IMR-90 (cell line): Measurements from ENCODE around the gene PAN3. TPM values are rescaled to one million over a fixed set of nuclear protein-coding genes. Genes with fewer than 3 reads are reported as not detected.

Experiments used
- ATAC-seq: fragments of 200-7000 bp; cut with Tn5 transposase; 2 replicates; pipeline ENCODE4 v1.9.1; 2020; ENCODE audit warnings: low read depth, mild to moderate bottlenecking, moderate library complexity
- BruUV-seq: library from RNA; stranded (reverse); fragments of 400-500 nt; replicated peaks from 2 replicates; lab custom pipeline; 2021; lab: Mats Ljungman, UMichigan
- CTCF ChIA-PET: fragments of 300-600 bp; formaldehyde crosslinking; extraction: SDS; loops from one replicate; lab custom pipeline; 2021; ENCODE audit warnings: antibody characterized with exemption; lab: Yijun Ruan, JAX
- POLR2A ChIA-PET: fragments of 300-600 bp; sonication (Branson Sonifier 250); formaldehyde crosslinking; loops from one replicate; lab custom pipeline; 2022; ENCODE audit warnings: antibody characterized with exemption; ENCODE audit not compliant: unreplicated experiment; lab: Charles Lee
- DNase-seq: peaks from one replicate; pipeline ENCODE4 v3.0.0; 2013
- H2AFZ ChIP-seq: replicated peaks from 2 replicates; pipeline ENCODE3; 2013; ENCODE audit warnings: low read length, mild to moderate bottlenecking; ENCODE audit not compliant: poor library complexity
- H2AK5ac ChIP-seq: 2 replicates; pipeline ENCODE4 v1.6.1; 2013; ENCODE audit warnings: low read depth, low read length, inconsistent platforms
- H2AK9ac ChIP-seq: replicated peaks from 2 replicates; pipeline ENCODE3; 2013; ENCODE audit warnings: mild to moderate bottlenecking, low read depth, low read length, moderate library complexity; ENCODE audit not compliant: poor library complexity
- H2BK120ac ChIP-seq: 2 replicates; pipeline ENCODE4 v1.6.1; 2013; ENCODE audit warnings: low read depth, low read length, inconsistent platforms
- H2BK15ac ChIP-seq: 3 replicates; pipeline ENCODE4 v1.6.1; 2013; ENCODE audit warnings: low read depth, low read length, inconsistent platforms
- H2BK20ac ChIP-seq: 2 replicates; pipeline ENCODE4 v1.6.1; 2013; ENCODE audit warnings: low read depth, mild to moderate bottlenecking, inconsistent platforms, low read length, moderate library complexity
- H2BK5ac ChIP-seq: 2 replicates; pipeline ENCODE4 v1.6.1; 2013; ENCODE audit warnings: mild to moderate bottlenecking, low read depth, low read length, inconsistent platforms; ENCODE audit not compliant: poor library complexity, severe bottlenecking
- H3K14ac ChIP-seq: replicated peaks from 2 replicates; pipeline ENCODE4 v1.6.1; 2013; ENCODE audit warnings: low read depth, low read length, inconsistent platforms
- H3K18ac ChIP-seq: 2 replicates; pipeline ENCODE4 v1.6.1; 2013; ENCODE audit warnings: low read depth, low read length, control low read depth
- H3K23ac ChIP-seq: 2 replicates; pipeline ENCODE4 v1.6.1; 2013; ENCODE audit warnings: low read depth, low read length, inconsistent platforms
- H3K27ac ChIP-seq: 2 replicates; pipeline ENCODE4 v1.5.1; 2013; ENCODE audit warnings: mild to moderate bottlenecking, control low read depth, low read length; ENCODE audit not compliant: insufficient read depth
- H3K27me3 ChIP-seq: 2 replicates; pipeline ENCODE4 v1.6.1; 2013; ENCODE audit warnings: low read length; ENCODE audit not compliant: control insufficient read depth, insufficient read depth
- H3K36me3 ChIP-seq: 2 replicates; pipeline ENCODE4 v1.6.1; 2013; ENCODE audit warnings: low read length, mixed read lengths; ENCODE audit not compliant: control insufficient read depth, insufficient read depth
- H3K4ac ChIP-seq: 2 replicates; pipeline ENCODE4 v1.6.1; 2013; ENCODE audit warnings: low read depth, low read length, inconsistent platforms
- H3K4me1 ChIP-seq: 2 replicates; pipeline ENCODE4 v1.6.1; 2013; ENCODE audit warnings: low read length, mixed read lengths; ENCODE audit not compliant: control insufficient read depth, insufficient read depth
- H3K4me2 ChIP-seq: 2 replicates; pipeline ENCODE4 v1.6.1; 2013; ENCODE audit warnings: low read depth, mild to moderate bottlenecking, control low read depth, low read length, moderate library complexity
- H3K4me3 ChIP-seq: 2 replicates; pipeline ENCODE4 v1.5.1; 2013; ENCODE audit warnings: low read depth, mild to moderate bottlenecking, control low read depth, low read length, moderate library complexity; ENCODE audit not compliant: insufficient read depth
- H3K56ac ChIP-seq: 2 replicates; pipeline ENCODE4 v1.6.1; 2013; ENCODE audit warnings: low read length, inconsistent platforms; ENCODE audit not compliant: insufficient read depth; ENCODE audit errors: extremely low read depth
- H3K79me1 ChIP-seq, 2 experiments: 2 replicates each; pipeline ENCODE4 v1.6.1; 2013; ENCODE audit warnings: low read length in 2 of 2, inconsistent platforms in 1 of 2, low read depth in 1 of 2
- H3K9ac ChIP-seq: 2 replicates; pipeline ENCODE4 v1.6.1; 2013; ENCODE audit warnings: low read depth, low read length, control low read depth
- H3K9me1 ChIP-seq: 2 replicates; pipeline ENCODE4 v1.6.1; 2013; ENCODE audit warnings: low read length, inconsistent platforms; ENCODE audit not compliant: insufficient read depth
- H3K9me3 ChIP-seq: 2 replicates; pipeline ENCODE4 v1.6.1; 2013; ENCODE audit warnings: low read length; ENCODE audit not compliant: control insufficient read depth, insufficient read depth
- H4K20me1 ChIP-seq: 2 replicates; pipeline ENCODE4 v1.6.1; 2013; ENCODE audit warnings: low read length, inconsistent platforms; ENCODE audit not compliant: insufficient read depth
- H4K5ac ChIP-seq: 2 replicates; pipeline ENCODE4 v1.6.1; 2013; ENCODE audit warnings: mild to moderate bottlenecking, low read depth, low read length, control low read depth
- H4K8ac ChIP-seq, 2 experiments: 2 replicates each; pipeline ENCODE4 v1.6.1; 2013; ENCODE audit warnings: low read depth in 2 of 2, low read length in 2 of 2, control low read depth in 1 of 2, inconsistent platforms in 1 of 2
- H4K91ac ChIP-seq: 2 replicates; pipeline ENCODE4 v1.6.1; 2013; ENCODE audit warnings: low read depth, low read length, inconsistent platforms; ENCODE audit not compliant: insufficient read depth
- MAFK ChIP-seq: IDR thresholded peaks from 2 replicates; pipeline ENCODE4 v1.6.1; 2012; ENCODE audit warnings: low read depth, low read length, improper control_type of control experiment
- MAZ ChIP-seq: IDR thresholded peaks from 2 replicates; pipeline ENCODE4 v1.6.1; 2012; ENCODE audit warnings: low read depth, mild to moderate bottlenecking, low read length, improper control_type of control experiment, moderate library complexity, borderline replicate concordance
- WGBS, 2 experiments: methylation state at CpG; one replicate each; pipeline versions ENCODE4 v1.1.5 to v1.1.7; 2013; ENCODE audit warnings: missing lambda C conversion rate in 2 of 2; ENCODE audit not compliant: insufficient read length in 1 of 2; ENCODE audit errors: extremely low coverage in 2 of 2; 5-methylcytosine and 5-hydroxymethylcytosine counted together
- dilution Hi-C: fragments of 300-500 bp; cut with HindIII; formaldehyde crosslinking; loops from one replicate; pipeline ENCODE4 v1.14.3; 2018; ENCODE audit warnings: low sequenced_read_pairs; ENCODE audit not compliant: unreplicated experiment
- in situ Hi-C: fragments of 300-500 bp; cut with MboI; formaldehyde crosslinking; loops from 3 replicates; pipeline ENCODE4 v1.14.3; 2019; ENCODE audit warnings: low sequenced_read_pairs, inconsistent platforms, mixed read lengths
- intact Hi-C: fragments of 100-400 bp; cut with micrococcal nuclease; formaldehyde crosslinking; loops from 2 replicates; pipeline ENCODE4 v1.10.0; 2022
- polyA plus RNA-seq, 3 experiments: library from polyadenylated mRNA; depleted of rRNA; stranded (reverse); fragments of >200 nt; gene quantifications; 2 replicates each; pipeline ENCODE4 v1.2.3, GENCODE V29; 2012; ENCODE audit warnings: low replicate concordance in 1 of 3
- total RNA-seq: library from RNA; depleted of rRNA; stranded (reverse); fragments of >200 nt; gene quantifications from 2 replicates; pipeline ENCODE4 v1.2.3, GENCODE V29; 2012

Gene PAN3
- total and polyA plus RNA-seq, 2 of the 4 experiments (the other 2 are of a cell fraction): 6.6 to 15.1 TPM

DNA sequence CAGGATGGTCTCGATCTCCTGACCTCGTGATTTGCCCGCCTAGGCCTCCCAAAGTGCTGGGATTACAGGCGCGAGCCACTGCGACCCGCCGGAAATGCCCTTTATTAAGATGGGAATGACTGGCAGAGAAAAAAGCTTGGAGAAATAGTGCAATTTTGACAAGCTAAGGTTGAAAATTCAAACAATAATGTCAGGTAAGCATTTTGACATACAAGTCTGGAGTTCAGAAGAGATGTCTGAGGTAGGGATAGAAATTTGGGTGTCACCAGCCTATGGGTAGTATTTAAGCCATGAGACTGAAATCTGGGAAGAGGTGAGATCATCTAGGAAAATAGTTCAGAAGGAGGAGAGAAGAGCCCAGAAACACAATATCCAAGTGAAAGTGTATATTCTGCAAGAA is 17.1 kb upstream of the PAN3 start:
- Histone ChIP-seq H4K5ac (no peak overlapping the region), H2BK15ac (no peak overlapping the region), H2AFZ (no peak overlapping the region), H3K36me3 (no peaks in the 10 kb centered on the region), H3K18ac (no peak overlapping the region), H2BK5ac (no peak overlapping the region), H3K9me3 (no peaks in the 10 kb centered on the region), H3K4me1 (no peaks in the 10 kb centered on the region), H3K79me1 (no peaks in the 10 kb centered on the region), H3K23ac (no peak overlapping the region), H3K4me2 (no peak overlapping the region), H3K9ac (no peak overlapping the region), H2BK120ac (no peak overlapping the region), H3K27me3 (peaks cover 4% of the 10 kb centered on the region; the same call in 1 of the 2 replicates), H2BK20ac (no peak overlapping the region), H4K20me1 (no peaks in the 10 kb centered on the region), H3K56ac (no peak overlapping the region), H2AK9ac (no peak overlapping the region), H3K4ac (no peak overlapping the region), H3K4me3 (no peak overlapping the region), H4K91ac (no peak overlapping the region), H2AK5ac (no peak overlapping the region), H4K8ac (no peak overlapping the region), H3K27ac (no peak overlapping the region), H3K14ac (no peak overlapping the region), H3K9me1 (no peaks in the 10 kb centered on the region)
- ChIA-PET CTCF (no interaction called here), POLR2A (no interaction called here)
- 89% methylated on average over 5 of the region's 8 CpGs; no CpG with 5 or more reads in 1 of the 2 experiments for WGBS, 2 experiments
- TF ChIP-seq MAFK (0 out of 2 replicates have a peak, but pooled peaks have one; percentile 27), MAZ (no peak)
- intact Hi-C loops (no loop called here), dilution Hi-C loops (no loop called here), in situ Hi-C loops (no loop called here)
- no TSS peak for BruUV-seq
- ATAC-seq (no peak), DNase-seq (no peak)
